Panc1 (cell line): ENCODE measurements around the gene IGF1R. TPM values are rescaled to one million over a fixed set of nuclear protein-coding genes. Genes with fewer than 3 reads are reported as not detected.

Source experiments
- ATAC-seq: fragments of 200-7000 bp; cut with Tn5 transposase; 2 replicates; pipeline ENCODE4 v1.9.1; 2020; ENCODE audit warnings: mild to moderate bottlenecking, moderate library complexity
- BruUV-seq: library from RNA; stranded (reverse); fragments of 400-500 nt; replicated peaks from 2 replicates; lab custom pipeline; 2021; lab: Mats Ljungman, UMichigan
- CTCF ChIA-PET: fragments of 300-600 bp; sonication (Branson Sonifier 250); formaldehyde crosslinking; loops from one replicate; lab custom pipeline; 2022; ENCODE audit warnings: antibody characterized with exemption; lab: Charles Lee
- POLR2A ChIA-PET: fragments of 300-600 bp; sonication (Branson Sonifier 250); formaldehyde crosslinking; loops from one replicate; lab custom pipeline; 2022; ENCODE audit warnings: antibody characterized with exemption; lab: Charles Lee
- DNase-seq: peaks from one replicate; pipeline ENCODE4 v3.0.0-alpha.2; 2010; ENCODE audit warnings: low read depth, low spot score
- H3K27ac ChIP-seq: 2 replicates; pipeline ENCODE4 v1.5.1; 2011; ENCODE audit warnings: mild to moderate bottlenecking, low read length, inconsistent platforms
- H3K27me3 ChIP-seq: fragments of 200-500 bp; sonication (Bioruptor generic); 2 replicates; pipeline ENCODE4 v1.6.0; 2014; ENCODE audit warnings: low read length, inconsistent platforms; ENCODE audit not compliant: control insufficient read depth, insufficient read depth
- H3K36me3 ChIP-seq: fragments of 200-500 bp; sonication (Bioruptor generic); 2 replicates; pipeline ENCODE4 v1.5.1; 2014; ENCODE audit warnings: inconsistent platforms, mild to moderate bottlenecking, low read length, moderate library complexity; ENCODE audit not compliant: control insufficient read depth, insufficient read depth
- H3K4me1 ChIP-seq: 2 replicates; pipeline ENCODE4 v1.5.1; 2011; ENCODE audit warnings: inconsistent platforms, mild to moderate bottlenecking, low read length, moderate library complexity; ENCODE audit not compliant: control insufficient read depth, insufficient read depth
- H3K4me3 ChIP-seq, 2 experiments: 2 replicates each; pipeline ENCODE4 v1.5.1; 2011 to 2012; ENCODE audit warnings: low read depth in 2 of 2, low read length in 2 of 2, mild to moderate bottlenecking in 2 of 2, inconsistent platforms in 1 of 2, moderate library complexity in 1 of 2
- H3K9me3 ChIP-seq: fragments of 200-500 bp; sonication (Bioruptor generic); 2 replicates; pipeline ENCODE4 v1.5.1; 2014; ENCODE audit warnings: low read depth, mild to moderate bottlenecking, inconsistent platforms, low read length, moderate library complexity; ENCODE audit not compliant: control insufficient read depth, insufficient read depth
- CTCF ChIP-seq: fragments of 450-650 bp; IDR thresholded peaks from 2 replicates; pipeline ENCODE4 v1.5.1; 2017; ENCODE audit warnings: mild to moderate bottlenecking
- POLR2AphosphoS5 ChIP-seq: IDR thresholded peaks from 2 replicates; pipeline ENCODE4 v1.6.1; 2012; ENCODE audit warnings: mild to moderate bottlenecking, low read depth, low read length, moderate library complexity
- REST ChIP-seq, 2 experiments: IDR thresholded peaks; 2 replicates each; pipeline ENCODE4 v1.6.1; 2011 to 2012; ENCODE audit warnings: low read depth in 2 of 2, control low read depth in 1 of 2, low read length in 1 of 2, mild to moderate bottlenecking in 1 of 2, moderate library complexity in 1 of 2; ENCODE audit not compliant: insufficient read depth in 1 of 2
- SIN3A ChIP-seq: IDR thresholded peaks from 2 replicates; pipeline ENCODE4 v1.6.1; 2012; ENCODE audit warnings: low read depth, mild to moderate bottlenecking, low read length, moderate library complexity, borderline replicate concordance; ENCODE audit not compliant: insufficient read depth
- TCF7L2 ChIP-seq: IDR thresholded peaks from 2 replicates; pipeline ENCODE4 v1.6.1; 2011; ENCODE audit warnings: mild to moderate bottlenecking, low read depth, low read length, inconsistent platforms
- in situ Hi-C: cut with HindIII; loops from 2 replicates; pipeline ENCODE4 v1.10.0; 2016; ENCODE audit warnings: low sequenced_read_pairs, low pct_unique_long_range_greater_than_20kb
- intact Hi-C: fragments of 100-400 bp; cut with micrococcal nuclease; formaldehyde crosslinking; loops from one replicate; pipeline ENCODE4 v1.10.0; 2022; ENCODE audit not compliant: unreplicated experiment
- total RNA-seq: library from RNA; stranded (reverse); gene quantifications from one replicate; pipeline ENCODE4 v1.2.1, GENCODE V29; 2021; ENCODE audit not compliant: unreplicated experiment

Gene IGF1R
- total RNA-seq, 1 experiment from 2014 or later, result 77.1 TPM

GRCh38 chr15:98681061-98681460 lies 32.7 kb downstream of the IGF1R start:
- ATAC-seq (no peak), DNase-seq (no peak)
- TF ChIP-seq REST (IDR thresholded peaks at IDR 0.05; ENCODE audit: insufficient read depth in 1 of 2, low read depth in 2 of 2, low read length in 1 of 2), result no peak
- TF ChIP-seq POLR2AphosphoS5, result no peak
- TF ChIP-seq CTCF, result no peak
- TF ChIP-seq SIN3A, result no peak
- TF ChIP-seq TCF7L2, result no peak
- H3K9me3 ChIP-seq, result no peaks in the 10 kb centered on the region
- H3K27ac ChIP-seq, result no peak overlapping the region
- H3K4me1 ChIP-seq, result peaks cover 47% of the 10 kb centered on the region
- ChIA-PET POLR2A (no interaction called here), CTCF (interaction anchor here (0.9 kb wide), 1 partner anchor 167 kb away, joined by 5 read pairs; no protein-coding TSS in a partner anchor)
- H3K36me3 ChIP-seq, result no peaks in the 10 kb centered on the region
- intact Hi-C loops (no loop called here), in situ Hi-C loops (no loop called here)
- BruUV-seq, result no TSS peak
- no peak overlapping the region for H3K4me3 ChIP-seq
- no peaks in the 10 kb centered on the region for H3K27me3 ChIP-seq

- Histone ChIP-seq H3K27ac (peak overlapping the region; percentile 48), H3K36me3 (no peaks in the 10 kb centered on the region), H3K27me3 (no peaks in the 10 kb centered on the region), H3K4me1 (peaks cover 49% of the 10 kb centered on the region), H3K4me3 (no peak overlapping the region), H3K9me3 (no peaks in the 10 kb centered on the region)
- in situ Hi-C loops (no loop called here), intact Hi-C loops (no loop called here)
- DNase-seq (no peak), ATAC-seq (no peak; the same call in 1 of the 2 replicates)
- CTCF ChIA-PET, result no interaction called here
- TF ChIP-seq TCF7L2, result no peak
- no peak for TF ChIP-seq POLR2AphosphoS5
- TF ChIP-seq CTCF, result no peak
- TF ChIP-seq REST (IDR thresholded peaks at IDR 0.05; ENCODE audit: insufficient read depth in 1 of 2, low read depth in 2 of 2, low read length in 1 of 2), result no peak
- TF ChIP-seq SIN3A, result no peak
- no TSS peak for BruUV-seq
- POLR2A ChIA-PET, result interaction anchor here (0.6 kb wide), 1 partner anchor 152 kb away, joined by 3 read pairs; no protein-coding TSS in a partner anchor
These were observed 34.8 kb downstream of the IGF1R start for GRCh38 chr15:98682992-98683701.
